Stimulated activated CD8-positive, alpha-beta memory T cell treated with anti-CD3 and anti-CD28 coated beads, Interleukin-12 subunit alpha, Interleukin-12 subunit beta, amount 100 ng/mL, for 1 hour (primary cell): ENCODE data around the gene SNAPC4.
A peak's percentile ranks its signal among the peaks of the same experiment; 100 is the strongest.
"Not testable (repeated sequence)": the region's sequence is repeated elsewhere in the genome, so short reads cannot be mapped to it uniquely, and the experiment has no call there.

Experiments used
- DNase-seq: peaks from one replicate; pipeline ENCODE4 v3.0.0-alpha.2; 2020; ENCODE audit warnings: low read depth

The SNAPC4 gene

DNA sequence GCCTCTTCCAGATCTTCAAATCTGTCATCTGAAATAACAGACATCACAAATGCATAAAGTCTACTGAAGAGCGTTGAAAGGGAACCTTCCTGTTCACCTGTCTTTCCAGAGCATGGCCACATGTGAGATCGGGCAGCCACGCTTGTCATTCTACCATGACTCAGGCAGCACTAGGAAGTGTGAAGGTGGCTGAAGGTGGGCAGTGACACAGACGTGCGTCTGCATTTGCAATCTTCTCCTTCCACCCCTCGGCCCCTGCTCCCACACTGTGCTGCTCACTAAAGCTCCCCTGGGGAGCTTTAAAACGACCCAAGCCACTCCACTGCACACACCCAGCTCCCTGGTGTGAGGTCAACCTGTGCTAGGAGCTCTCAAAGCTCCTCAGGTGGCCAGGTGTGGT is 7.9 kb upstream of the SNAPC4 start:
- DNase-seq, result no peak

DNA sequence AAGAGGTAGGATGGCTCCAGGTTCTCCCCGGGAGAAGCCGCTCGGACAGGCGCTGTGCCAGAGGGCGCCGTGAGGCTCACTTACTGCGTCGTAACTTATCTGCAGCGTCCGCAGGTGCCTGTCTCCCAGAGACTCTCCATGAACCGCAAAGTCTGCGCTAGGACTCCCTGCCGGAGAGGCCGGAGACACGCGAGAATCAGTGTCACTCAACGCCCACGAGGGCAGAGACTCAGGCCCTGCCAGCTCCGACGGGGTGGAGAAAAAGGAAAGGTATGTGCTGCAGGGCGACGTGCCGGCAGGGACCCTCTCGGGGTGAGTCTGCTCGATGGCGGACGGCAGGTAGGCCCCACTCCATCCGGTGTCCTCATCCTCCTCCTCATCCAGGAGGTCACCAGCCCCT is 7.1 kb upstream of the SNAPC4 start:
- not testable (repeated sequence) for DNase-seq

DNA sequence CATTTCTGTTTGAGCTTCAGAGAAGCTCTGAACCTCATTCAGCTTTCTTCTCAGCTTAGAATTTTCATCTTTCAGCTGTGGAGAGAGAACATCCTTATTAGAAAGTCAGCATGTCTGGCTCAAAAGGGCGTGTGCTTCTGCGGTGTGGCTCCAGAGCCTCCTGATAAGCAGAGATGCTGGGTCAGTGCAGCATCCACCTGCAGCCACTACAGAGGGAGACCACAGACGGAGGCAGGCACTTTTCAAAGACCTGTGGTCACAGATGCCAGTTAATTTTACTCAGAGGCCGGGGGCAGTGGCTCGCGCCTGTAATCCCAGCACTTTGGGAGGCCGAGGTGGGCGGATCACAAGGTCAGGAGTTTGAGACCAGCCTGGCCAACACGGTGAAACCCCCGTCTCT is 5.9 kb upstream of the SNAPC4 start:
- not testable (repeated sequence) for DNase-seq

DNA sequence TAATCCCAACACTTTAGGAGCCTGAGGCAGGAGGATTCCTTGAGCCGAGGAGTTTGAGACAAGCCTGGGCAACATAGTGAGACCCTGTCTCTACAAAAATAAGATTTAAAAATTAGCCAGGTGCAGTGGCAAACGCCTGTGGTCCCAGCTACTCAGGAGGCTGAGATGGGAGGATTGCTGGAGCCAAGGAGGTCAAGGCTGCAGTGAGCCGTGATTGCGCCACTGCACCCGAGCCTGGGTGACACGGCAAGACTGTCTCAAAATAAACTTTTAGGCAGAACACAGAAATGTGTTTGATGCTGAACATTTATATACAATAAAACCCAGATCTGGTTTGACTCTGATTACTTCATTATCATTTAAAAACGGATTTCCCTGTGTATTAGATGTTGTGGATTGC is 5.5 kb upstream of the SNAPC4 start:
- no peak for DNase-seq

DNA sequence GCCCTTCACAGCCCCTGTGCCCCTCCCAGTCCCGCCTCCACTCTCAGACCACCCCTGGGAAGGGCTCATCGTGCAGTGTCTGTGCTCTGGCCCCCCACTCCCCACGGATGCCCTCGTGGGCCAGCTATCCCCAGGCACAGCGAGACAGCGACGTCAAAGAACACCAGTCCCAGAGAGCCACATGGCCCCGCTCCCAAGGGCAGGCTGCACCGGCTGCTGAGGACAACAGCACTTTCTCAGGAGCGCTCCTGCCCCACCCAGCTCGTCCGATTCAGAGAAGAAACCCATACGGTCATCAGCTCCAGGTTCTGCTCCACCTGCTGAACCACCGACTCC is 4.8 kb upstream of the SNAPC4 start:
- no peak for DNase-seq

DNA sequence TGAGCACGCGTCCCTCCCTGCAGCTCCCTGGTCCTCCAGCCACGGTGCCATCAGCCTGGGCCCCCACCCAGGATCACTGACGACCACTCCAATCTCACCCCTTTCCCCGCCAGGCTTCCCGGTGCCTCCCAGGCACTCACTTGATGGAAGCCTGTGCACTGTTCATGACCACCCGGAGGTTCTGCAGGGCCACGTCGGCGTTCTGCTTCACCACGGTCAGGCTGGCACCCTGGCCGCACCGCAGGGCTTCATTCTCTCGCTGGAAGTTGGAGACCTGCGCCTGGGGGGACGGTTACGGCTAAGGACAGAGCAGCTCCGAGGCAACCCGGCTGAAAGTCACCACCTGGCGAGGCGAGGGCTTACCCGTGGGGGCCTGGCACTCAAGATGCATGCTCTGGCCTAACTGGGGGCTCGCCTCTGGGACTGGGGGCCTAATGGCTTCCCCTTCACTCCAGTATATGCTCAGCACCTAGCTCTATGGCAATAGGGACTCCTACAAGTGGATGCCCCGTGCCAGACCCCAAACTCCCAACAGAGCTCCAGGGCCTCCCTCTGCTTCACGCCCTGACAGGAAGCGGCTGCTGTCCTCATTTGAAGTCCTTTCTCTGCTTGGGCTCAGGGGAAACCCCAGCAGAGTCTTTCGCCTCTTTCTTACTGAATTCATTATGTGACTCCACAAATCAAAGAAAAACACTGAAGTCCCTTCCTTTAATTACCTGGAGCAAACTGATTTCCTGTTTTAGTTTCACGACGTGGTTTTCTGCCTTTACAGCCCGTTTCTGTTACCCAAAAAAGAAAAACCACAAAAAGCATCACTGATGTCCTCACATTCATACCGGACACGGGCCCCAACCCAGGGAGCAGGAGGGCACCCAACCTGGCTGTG is 4.2 kb upstream of the SNAPC4 start:
- DNase-seq, result peak; percentile 15

DNA sequence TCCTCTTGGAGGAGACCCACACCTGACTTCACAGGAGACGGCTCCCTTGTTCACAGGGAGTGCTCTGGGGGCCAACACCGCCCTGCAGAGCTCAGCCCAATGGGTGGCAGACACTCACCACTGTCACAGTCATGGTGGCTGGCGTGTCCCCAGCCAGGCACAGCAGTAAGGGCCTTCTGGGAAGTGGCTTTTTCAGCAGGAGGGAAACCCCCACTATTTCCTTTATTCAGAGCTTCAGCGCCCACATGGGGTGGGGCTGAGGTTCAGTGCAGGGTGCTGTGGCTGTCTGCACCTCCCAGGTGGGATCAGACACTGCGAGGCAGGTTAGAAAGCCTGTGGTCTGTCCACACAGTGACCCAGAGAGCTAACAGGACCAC is 3.6 kb upstream of the SNAPC4 start:
- peak; percentile 47 for DNase-seq

DNA sequence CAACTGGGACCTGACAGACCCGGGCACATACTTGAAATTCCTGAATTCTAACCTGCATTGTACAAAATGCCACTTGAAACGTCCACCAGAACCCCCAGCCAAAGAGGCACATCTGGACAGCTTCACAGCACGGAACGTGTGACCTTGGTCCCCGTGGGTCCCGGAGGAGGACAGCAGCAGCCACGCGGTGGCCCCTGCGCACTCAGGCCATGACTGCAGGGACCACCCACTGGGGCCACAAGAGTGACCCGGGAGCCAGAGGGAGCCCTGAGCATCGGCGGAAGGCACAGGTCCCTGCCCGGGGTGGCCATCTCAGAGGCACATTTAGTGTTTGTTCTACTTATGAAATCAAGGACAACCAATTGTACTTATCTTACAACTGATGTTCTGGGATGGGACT is 2.1 kb upstream of the SNAPC4 start:
- DNase-seq, result no peak

DNA sequence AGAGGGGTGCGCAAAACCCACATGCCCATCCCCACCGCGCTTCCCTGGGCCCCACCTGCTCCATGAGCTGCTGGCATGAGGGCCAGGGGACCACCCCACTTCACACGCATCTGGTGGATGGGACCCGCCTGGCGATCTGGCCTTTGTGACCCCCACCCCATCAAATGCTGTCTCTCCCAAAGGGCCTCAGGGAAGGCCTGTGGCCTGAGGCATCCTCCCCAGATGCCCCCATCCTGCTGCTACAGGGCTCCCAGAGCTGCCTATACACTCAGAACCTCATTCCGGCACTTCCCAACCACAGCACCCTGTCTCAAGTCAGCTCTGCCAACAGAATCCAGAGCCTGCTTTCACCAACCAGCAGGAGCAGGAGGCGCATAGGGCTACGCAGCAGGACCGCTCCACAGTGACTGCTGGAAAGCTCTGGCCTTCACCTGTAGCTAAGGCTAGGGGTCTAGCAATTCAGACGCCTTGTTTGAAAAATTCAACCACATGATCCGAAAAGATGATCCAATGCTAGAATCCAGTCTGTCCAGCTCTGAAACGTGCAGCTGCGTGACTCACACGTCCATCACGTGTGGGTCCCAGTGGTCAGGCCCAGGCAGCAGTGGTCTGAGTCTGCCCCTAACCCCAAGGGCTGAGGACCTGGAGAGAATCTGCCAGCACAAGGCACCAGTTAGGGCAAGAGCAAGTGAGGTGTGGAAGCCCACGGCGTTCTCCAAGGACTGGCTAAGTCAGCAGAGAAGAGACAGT is 1.4 kb upstream of the SNAPC4 start:
- no peak for DNase-seq

DNA sequence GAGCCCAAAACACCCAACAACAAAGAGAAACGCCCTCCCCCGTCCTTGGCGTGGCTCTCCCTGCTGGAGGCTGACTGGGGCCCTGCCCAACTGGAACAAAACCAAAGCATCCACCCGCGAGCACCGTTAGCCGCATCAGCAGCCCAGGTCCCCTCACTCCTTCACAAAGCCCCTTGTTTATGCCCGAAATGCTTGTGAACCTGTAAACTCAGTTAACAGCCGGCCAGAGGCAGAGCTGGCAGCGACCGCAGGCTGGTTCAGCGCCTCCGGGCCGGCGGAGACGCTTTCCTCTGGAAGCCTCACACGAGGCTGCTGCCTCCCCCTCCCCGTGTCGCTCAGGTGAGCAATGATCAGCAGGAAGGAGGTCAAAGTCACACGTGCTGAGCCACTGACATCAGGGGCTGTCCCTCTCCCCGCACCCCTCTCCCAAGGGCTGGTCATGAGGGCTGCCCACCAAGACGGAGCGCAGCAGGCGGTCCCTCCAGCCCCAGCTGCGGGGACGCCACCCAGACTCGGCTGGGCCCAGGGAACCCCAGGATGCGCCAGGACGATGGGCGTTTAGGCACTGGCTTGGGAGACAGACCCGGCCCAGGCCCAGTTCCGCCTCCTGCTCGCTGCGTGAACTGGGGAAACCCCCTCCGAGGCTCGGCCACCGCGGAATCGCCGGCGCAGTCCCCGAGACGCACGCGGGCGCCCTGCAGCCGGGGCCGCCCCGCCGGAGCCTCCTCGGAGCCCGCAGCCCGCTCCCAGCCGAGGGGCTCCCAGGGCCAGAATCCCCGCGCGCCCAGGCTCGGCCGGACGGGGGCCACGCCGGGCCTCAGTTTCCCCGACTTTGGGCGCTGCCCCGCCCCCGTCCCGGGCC is 563 bp downstream of the SNAPC4 start:
- no peak for DNase-seq

DNA sequence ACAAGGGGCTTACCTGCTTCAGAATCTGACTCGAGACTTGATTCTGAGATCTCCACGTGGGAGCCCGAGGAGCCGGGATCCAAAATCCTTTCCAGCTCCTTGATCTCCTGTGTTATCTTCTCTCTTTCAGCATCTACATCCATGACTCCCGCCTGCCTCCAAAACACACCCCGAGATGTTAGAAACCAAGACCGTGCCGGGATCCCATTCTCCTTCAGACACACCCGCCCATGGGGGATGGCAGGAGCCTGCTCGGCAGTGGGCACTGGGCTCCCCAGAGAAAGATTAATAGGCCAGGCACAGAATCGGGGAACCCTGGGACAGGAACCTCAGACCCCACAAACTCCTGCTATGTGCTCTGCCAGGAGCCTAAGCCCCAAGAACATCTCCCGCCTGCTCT is 1.7 kb downstream of the SNAPC4 start:
- no peak for DNase-seq

DNA sequence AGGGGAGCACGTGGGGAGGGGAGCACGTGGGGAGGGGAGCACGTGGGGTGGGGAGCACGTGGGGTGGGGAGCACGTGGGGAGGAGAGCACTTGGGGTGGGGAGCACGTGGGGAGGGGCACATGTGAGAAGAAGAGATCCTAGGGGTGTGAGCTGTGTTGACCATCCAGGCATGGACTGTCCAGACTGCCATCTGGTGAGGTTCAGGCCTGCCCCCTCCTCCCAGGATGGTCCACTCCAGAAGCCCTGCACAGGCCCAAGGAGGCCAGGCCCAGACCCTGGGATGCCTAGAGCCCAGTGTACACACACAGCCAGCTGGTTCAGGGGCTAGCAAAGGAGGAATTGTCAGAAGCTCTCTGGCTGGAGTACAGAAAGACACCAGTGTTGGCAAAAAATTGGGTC is 2.3 kb downstream of the SNAPC4 start:
- no peak for DNase-seq

DNA sequence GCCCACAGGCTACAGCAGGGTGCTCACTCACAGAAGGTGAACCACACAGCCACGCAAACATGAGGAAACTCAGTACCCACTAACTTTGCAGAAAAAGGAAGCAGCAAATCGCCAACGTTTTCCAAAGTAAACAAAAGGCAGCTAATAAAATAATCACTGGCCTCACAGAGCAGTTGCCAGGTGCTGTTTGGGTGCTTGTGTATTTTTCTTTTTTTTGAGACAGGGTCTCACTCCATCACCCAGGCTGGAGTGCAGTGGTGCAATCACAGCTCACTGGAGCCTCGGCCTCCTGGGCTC is 3.8 kb downstream of the SNAPC4 start:
- no peak for DNase-seq

DNA sequence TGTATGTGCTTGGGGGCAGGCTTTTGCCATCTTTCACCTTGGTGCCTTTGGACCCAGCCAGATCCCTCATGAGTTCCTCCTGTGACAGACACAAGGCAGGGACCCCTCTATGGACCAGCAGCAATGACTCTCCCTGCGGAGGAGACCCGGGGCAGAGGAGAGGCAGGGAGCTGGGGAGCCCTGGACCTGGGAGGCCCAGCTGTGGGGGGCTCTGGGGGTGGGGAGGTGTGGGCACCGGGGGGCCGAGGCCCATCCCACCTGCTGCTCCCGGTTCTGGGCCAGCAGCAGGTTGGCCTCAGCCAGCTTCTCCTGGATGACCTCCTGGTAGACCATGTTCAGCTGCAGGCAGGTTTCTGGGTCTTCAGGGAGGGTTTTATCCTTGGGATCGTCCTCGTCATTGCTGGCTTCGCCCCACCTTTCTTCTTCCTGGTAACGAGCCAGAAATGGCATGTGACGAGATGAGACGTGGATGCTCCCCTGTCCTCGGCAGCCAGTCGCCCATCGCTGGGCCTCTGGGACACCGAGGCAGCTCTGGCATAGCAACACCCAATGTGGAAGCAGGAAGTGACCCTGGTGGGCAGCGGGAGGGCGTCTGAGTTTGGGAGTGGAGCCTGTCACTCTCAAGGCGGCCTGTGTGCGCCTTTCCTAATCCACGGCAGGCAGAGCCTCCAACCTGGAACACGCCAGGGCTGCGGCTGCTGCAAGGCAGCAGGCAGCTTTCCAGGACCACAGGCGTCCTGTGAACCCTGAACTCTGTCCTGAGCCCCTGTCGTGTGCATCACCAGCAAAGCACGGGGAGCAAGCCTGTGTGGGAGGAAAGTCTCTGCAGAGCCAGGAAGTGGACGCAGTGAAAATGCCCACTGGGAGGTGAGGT is 4.4 kb downstream of the SNAPC4 start:
- DNase-seq, result no peak

DNA sequence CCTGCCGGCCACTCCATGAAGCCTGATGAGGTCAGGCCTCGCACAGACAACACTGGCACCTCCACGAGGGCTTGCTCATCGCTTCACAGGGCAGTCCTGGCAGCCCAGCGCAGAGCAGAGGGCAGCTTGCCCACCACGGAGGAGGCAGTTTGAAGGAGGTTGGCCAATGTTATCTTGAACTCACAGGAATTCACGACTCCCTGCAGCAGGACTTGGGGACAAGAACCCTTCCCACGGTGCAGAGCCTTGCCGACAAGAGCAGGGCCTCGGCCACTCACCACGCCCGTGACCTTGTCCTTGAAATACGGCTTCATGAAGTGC is 5.0 kb downstream of the SNAPC4 start:
- DNase-seq, result no peak

DNA sequence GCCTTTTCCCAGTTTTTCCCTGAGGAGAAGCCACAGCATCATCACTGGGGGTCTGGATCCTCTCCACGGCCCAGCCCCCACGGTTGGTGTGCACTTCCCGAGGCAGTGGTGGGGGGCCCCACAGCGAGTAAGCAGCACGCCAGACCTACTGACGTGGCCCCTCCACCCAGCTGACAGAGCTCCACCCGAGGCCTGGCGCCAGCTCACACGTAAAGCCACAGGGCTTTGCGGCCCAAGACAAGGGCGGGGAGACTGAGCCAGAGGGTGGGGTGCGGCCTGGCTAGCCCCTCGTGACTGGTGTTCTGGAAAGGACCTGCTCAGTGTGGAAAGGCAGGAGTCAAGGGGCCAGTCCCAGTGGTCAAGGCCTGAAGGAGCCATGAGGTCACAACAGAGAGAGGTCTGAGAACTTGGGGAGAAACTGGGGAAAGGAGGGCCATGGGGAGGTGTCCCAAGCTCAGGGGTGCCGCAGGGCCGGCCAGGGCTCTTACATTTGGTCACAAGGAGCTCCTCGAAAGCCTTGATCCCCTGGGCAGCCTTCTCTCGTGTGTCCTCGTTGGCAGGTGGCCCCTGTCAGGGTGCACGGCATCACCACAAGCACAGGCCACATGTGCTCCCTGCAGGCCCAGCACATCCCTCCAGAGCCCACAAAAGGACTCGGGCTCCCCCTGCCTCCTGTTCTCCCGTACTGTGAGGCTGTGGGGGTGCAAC is 5.5 kb downstream of the SNAPC4 start:
- DNase-seq, result no peak

DNA sequence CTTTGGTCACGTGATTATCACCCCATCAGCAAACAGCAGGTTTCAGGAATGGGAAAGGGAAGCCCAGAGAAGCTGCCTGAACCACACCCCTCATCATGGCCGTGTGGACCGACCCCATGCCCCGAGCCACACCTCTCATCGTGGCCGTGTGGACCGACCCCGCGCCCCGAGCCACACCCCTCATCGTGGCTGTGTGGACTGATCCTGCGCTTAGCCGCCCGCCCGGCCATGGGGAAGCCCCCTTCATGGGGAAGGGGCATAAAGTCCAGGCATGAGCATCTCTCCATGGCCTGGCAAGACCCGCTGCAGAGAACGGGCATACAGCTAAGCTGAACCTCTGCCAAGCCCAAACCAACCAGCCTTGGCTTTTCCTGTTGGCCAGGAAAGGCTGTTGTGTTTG is 6.4 kb downstream of the SNAPC4 start:
- DNase-seq, result no peak

DNA sequence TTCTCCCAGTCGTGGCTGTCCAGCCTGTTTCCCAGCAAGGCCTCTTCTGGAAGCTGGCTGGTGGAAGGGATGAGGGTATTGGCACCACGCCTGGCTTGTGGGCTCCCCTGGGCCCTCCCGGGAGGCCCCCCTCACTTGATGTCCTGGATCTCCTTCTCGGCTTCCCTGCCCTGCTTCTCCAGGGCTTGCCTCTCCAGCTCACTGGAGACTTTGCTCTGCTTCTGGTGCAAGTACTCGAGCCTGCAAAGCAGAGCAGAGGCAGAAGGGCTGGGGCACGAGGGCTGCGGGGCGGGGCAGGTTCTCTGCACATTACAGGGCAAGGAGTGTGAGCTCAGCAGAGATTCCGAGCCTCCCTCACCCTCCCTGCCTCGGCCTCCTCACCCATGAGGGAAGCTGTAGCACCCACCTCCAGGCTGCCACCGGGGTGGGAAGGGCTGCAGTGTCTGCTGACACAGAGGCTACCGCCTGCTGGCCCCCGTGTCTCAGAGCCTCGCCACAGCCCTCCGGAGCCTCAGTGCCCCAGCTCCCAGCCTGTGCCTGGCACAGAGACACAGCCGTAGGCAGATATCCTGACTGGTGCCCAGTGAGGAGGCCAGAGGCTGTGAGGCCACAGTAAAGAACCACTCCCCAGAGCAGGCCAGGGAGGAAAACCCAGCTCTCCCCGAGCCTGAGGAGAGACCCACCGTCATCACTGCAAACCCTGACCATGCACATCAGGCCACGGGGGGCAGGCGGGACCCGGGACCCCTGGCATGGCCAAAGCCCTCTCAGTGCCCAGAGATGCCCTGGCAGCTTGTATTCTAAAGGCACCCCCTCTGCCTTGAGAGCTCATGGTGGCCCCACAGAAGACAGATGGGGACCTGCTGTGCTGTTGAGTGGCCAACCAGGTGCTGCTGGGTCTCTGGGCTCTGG is 7.2 kb downstream of the SNAPC4 start:
- DNase-seq, result no peak

DNA sequence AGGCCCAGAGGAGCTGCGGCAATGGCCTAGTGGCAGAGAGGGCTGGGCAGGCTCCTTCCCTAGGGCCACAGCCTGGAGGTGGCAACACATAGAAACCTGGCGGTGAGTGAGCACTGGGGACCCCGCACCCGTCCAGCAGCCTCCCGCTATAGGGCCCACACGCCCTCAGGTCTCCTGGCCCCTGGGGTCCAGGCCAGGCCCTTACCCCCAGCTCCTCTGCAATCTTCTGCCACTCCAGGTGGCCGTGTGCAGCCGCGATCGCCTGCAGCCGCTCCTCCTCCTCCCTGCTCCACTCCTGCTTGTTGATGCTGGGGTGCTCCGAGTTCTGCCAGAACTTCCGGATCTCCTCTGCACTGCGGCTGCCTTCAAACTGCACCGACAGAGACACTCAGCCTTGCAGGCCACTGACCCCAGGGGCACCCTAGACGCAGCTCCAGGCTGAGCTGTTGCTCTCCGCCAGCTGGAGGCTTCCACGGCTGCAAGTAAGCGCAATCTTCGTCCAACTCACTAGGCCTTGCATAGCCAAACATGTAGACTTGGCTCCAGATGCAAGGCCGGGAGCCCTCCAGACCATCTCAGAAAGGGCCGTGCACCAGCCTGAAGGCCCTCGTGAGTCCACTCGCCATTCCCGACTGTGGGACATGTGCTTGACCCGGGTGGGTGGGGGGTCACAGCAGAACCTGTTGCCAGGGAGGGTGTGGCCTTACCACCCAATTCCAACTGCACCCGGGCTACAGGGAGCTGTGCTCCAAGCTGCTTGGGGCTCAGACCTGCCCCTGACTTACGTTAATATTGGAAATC is 8.0 kb downstream of the SNAPC4 start:
- DNase-seq, result no peak

DNA sequence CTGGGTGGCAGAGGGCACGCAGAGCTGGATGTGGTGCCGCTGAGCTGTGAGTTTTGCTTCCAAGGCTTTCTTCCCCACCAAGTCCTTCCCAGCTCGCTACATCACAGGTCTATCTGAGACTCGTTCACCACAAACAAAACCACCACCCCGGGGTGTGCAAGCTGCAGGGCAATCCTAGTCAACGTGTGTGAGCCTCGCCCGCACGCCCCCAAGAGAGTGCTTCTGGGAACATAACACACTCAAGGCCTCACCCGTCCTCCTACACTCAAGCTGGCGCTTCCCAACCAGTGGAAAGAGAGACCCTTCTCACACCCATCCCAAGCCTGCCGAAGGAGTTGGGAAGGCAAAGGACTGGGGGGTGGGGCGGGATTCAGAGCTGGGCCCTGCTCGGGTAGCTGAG is 10.6 kb downstream of the SNAPC4 start:
- DNase-seq, result no peak
